LNCaP clone FGC (cell line): ENCODE measurements around the gene GLIS2.
"Not testable (repeated sequence)": the region's sequence is repeated elsewhere in the genome, so short reads cannot be mapped to it uniquely, and the experiment has no call there.

ENCODE experiments used
- DNase-seq: peaks from one replicate; pipeline ENCODE4 v3.0.0-alpha.2; 2011; ENCODE audit warnings: low read depth
- H3K4me3 ChIP-seq: 2 replicates; pipeline ENCODE4 v1.5.1; 2011; ENCODE audit warnings: mild to moderate bottlenecking, low read depth, low read length, control low read depth
- TF ChIP-seq, protein P1 (sequence below): IDR thresholded peaks from 2 replicates; pipeline ENCODE4 v1.5.1; 2012; ENCODE audit warnings: mild to moderate bottlenecking; ENCODE audit not compliant: control insufficient read depth, insufficient read depth; ENCODE audit errors: extremely low read depth

Gene GLIS2

DNA sequence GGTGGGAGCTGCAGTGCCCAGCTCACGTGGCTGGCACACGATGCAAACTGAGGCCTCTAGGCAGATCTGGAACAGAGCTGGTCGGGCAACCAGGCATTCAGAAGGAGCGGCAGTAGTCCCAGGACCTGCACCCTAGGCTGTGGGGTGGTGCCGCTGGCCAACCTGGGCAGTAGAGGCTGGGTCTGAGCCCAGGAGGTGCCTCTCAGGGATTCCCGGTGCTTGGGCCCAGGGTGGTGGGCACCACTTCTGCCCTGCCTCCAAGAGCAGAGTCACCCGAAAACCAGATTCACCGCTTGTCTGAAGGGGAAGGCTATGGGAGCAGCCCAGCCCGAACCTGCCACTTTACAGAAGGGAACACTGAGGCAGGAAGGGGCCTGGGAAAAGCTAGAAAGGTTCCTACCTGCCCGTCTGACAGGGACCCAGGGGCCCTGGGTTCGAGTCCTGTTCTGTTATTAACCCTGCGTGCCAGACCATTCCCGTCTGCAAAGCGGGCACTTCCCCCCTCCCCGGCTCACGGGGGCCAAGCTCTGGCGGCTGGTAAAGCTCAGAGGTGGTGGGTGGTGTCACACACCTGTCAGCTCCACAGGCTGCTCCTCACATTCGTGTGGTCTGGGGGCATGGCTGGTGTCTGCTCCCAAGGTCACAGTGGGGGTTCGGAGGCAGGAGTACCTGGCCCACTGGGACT, 16.9 kb downstream of the GLIS2 start:
- TF ChIP-seq, protein P1, sequence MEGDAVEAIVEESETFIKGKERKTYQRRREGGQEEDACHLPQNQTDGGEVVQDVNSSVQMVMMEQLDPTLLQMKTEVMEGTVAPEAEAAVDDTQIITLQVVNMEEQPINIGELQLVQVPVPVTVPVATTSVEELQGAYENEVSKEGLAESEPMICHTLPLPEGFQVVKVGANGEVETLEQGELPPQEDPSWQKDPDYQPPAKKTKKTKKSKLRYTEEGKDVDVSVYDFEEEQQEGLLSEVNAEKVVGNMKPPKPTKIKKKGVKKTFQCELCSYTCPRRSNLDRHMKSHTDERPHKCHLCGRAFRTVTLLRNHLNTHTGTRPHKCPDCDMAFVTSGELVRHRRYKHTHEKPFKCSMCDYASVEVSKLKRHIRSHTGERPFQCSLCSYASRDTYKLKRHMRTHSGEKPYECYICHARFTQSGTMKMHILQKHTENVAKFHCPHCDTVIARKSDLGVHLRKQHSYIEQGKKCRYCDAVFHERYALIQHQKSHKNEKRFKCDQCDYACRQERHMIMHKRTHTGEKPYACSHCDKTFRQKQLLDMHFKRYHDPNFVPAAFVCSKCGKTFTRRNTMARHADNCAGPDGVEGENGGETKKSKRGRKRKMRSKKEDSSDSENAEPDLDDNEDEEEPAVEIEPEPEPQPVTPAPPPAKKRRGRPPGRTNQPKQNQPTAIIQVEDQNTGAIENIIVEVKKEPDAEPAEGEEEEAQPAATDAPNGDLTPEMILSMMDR, result no peak
- no peak for DNase-seq
- H3K4me3 ChIP-seq, result no peak overlapping the region

DNA sequence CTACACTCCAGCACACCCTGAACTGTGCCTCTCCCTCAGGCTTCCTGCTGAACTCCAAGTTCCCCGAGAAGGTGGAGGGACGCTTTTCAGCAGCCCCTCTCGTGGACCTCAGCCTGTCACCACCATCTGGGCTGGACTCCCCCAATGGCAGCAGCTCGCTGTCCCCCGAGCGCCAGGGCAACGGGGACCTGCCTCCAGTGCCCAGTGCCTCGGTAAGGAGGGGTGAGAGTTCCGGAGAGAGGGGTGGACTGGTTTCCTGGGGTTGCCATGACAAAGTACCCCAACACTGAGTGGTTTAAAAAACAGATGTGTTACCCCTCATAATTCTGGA, 17.4 kb downstream of the GLIS2 start:
- TF ChIP-seq, protein P1, result no peak
- no peak overlapping the region for H3K4me3 ChIP-seq
- DNase-seq, result no peak

DNA sequence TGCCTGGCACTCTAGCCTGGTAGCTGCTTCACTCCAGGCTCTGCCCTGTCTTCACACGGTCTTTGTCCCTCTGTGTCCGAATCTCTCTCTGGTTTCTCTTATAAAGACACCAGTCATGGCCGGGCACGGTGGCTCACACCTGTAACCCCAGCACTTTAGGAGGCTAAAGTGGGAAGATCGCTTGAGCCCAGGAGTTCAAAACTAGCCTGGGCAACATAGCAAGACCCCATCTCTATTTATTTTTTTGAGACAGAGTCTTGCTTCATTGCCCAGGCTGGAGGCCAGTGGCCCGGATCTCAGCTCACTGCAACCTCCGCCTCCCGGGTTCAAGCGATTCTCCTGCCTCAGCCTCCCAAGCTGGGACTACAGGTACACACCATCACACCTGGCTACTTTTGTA, 17.8 kb downstream of the GLIS2 start:
- not testable (repeated sequence) for H3K4me3 ChIP-seq, DNase-seq

DNA sequence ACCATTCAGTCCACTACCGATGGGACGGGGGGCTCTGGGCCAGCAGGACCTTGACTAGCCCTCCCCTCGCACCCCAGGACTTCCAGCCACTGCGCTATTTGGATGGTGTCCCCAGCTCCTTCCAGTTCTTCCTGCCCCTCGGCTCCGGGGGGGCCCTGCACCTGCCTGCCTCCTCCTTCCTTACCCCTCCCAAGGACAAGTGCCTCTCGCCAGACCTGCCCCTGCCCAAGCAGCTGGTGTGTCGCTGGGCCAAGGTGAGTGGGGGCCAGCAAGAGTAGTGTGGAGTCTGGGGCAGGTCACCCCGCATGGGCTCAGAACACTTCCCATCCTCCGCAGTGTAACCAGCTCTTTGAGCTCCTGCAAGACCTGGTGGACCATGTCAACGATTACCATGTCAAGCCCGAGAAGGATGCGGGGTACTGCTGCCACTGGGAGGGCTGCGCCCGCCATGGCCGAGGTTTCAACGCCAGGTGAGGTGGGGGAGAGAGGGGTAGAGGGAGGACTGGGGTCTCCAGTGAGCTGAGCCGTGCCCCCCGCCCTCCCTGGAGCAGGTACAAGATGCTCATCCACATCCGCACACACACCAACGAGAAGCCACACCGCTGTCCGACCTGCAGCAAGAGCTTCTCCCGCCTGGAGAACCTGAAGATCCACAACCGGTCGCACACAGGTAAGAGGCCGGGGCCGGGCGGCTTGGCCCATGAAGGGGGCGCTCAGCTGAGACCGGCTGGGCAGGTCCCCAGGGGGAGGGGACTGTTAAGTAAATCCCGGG, 19.0 kb downstream of the GLIS2 start:
- DNase-seq, result no peak
- no peak overlapping the region for H3K4me3 ChIP-seq
- TF ChIP-seq, protein P1, result no peak

DNA sequence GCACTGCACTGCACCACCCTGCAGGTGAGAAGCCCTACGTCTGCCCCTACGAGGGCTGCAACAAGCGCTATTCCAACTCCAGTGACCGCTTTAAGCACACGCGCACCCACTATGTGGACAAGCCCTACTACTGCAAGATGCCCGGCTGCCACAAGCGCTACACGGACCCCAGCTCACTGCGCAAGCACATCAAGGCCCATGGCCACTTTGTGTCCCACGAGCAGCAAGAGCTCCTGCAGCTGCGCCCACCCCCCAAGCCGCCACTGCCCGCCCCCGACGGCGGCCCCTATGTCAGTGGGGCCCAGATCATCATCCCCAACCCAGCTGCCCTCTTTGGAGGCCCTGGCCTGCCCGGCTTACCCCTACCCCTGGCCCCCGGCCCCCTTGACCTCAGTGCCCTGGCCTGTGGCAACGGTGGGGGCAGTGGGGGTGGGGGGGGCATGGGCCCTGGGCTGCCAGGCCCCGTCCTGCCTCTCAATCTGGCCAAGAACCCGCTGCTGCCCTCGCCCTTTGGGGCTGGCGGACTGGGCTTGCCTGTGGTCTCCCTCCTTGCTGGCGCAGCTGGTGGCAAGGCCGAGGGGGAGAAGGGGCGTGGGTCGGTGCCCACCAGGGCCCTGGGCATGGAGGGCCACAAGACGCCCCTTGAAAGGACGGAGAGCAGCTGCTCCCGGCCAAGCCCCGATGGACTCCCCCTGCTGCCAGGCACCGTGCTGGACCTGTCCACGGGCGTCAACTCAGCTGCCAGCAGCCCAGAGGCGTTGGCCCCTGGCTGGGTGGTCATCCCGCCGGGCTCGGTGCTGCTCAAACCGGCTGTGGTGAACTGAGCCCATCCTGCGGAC, 21.1 kb downstream of the GLIS2 start:
- H3K4me3 ChIP-seq, result no peak overlapping the region
- TF ChIP-seq, protein P1, result no peak
- DNase-seq, result no peak

DNA sequence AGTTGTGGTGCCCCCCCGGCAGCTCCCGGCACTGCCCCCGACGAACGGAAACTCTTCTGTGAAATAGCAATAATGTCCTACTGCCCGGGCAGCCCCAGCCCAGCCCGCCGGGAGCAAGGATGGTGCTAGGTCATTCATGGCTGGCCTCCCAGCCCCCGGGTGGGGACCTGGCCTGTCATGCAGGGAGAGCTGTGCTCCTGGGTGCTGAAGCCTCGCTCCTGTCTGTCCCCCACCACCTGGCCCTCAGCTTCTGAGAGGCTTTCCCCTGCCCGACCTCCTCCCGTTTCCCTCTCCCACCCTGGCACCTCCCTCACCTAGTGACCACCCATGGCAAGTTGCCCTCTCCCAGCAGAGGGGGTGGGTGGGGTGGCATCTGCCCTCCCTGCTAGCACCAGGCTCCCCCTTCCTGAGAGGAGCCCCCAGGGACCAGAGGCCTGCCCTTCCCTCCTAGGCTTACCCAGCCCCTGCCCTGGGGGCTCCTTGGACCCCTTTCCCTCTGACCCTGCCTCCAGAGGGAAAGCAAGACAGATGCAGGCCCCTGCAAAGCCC, 21.7 kb downstream of the GLIS2 start:
- no peak overlapping the region for H3K4me3 ChIP-seq
- no peak for DNase-seq
- TF ChIP-seq, protein P1, result no peak

DNA sequence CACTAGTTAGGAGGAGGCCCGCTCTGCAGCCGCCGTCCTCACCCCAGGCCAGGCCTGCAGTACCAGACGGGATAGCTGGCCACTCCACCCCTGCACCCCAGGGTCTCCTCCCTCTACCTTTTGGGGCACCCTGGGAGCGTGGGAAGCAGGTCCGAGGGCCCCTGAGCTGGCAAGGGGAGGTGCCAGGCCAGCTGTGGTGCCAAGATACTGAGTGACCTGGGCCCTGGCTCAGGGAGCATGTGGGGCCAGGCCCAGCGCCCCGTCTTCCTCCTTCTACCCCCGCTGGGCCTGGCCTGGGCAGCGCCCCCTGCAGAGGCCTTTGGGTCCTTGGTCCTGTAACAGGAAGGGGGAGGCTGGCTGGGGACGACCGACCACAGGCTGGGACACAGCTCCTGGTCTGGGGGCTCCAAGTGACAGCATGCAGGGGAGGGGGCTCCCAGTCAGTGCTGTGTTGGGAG, 22.3 kb downstream of the GLIS2 start:
- no peak for DNase-seq
- H3K4me3 ChIP-seq, result no peak overlapping the region
- TF ChIP-seq, protein P1, result no peak
